GM21360 (cell line): Measurements from ENCODE around the gene A1BG.
"Not testable (repeated sequence)": the region's sequence is repeated elsewhere in the genome, so short reads cannot be mapped to it uniquely, and the experiment has no call there.

Experiments used
- ATAC-seq: cut with Tn5 transposase; IDR thresholded peaks from one replicate; pipeline ENCODE4 v1.9.1; 2021; ENCODE audit warnings: mild to moderate bottlenecking, moderate library complexity; ENCODE audit not compliant: unreplicated experiment

The A1BG gene

DNA sequence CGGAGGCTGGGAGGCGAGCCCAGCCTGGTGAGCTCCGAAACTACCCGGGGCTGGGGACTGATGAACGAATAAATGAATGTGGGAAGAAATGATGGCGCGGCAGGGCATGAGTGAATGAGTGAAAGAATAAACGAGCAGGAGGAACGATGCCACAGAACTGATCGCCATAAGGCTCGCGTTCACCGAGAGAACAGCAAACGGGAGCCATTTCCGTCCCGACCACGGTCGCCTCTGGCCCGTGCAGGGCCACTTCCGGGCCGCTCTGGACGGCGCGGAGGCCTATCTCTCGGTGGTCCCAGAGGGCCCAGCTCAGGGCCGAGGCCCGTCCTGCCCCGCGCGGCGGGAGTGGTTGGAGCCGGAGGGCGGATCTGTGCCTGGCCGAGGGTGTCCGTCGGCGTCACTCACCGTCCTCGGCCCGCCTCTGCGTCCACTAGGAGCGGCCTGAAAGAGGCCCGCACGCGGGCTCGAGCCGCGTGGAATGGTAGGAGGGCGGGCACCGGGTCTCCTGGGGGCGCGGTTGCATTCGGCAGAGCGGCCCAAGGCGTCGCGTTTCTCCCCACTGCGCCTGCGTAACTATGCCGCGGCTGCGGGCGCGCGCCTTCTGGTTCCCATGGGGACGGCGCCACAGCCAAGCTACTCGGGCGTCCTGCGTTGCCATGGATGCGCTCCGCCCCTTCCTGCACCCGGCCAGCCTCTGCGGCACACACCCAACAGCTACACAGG lies 9.1 kb upstream of the A1BG start, which contains the start of gene ZNF497:
ZNF497 (minus strand) TSS at position 480 of the 723 bp plus-strand sequence. CDS start 5,116 bp downstream, outside the sequence.
- peak; percentile 81 for ATAC-seq

DNA sequence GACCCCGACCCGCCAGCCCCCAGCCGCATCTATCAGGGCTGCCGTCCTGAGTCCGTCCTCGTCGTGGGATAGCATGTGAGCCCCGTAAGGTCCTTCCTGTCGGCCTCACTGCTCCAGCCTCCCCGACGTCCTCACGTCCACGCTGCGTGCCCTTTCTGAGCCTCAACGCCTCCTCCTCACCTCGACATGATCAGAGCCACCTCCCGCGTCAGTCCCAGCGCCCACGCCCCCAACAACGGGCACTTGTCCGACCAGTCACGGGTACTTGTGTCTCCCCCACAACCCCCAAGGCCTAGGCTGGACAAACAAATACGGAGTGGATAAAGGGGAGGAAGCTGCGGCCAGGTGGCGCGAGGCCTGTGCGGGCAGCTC lies 8.6 kb upstream of the A1BG start:
- peak; percentile 2 for ATAC-seq

DNA sequence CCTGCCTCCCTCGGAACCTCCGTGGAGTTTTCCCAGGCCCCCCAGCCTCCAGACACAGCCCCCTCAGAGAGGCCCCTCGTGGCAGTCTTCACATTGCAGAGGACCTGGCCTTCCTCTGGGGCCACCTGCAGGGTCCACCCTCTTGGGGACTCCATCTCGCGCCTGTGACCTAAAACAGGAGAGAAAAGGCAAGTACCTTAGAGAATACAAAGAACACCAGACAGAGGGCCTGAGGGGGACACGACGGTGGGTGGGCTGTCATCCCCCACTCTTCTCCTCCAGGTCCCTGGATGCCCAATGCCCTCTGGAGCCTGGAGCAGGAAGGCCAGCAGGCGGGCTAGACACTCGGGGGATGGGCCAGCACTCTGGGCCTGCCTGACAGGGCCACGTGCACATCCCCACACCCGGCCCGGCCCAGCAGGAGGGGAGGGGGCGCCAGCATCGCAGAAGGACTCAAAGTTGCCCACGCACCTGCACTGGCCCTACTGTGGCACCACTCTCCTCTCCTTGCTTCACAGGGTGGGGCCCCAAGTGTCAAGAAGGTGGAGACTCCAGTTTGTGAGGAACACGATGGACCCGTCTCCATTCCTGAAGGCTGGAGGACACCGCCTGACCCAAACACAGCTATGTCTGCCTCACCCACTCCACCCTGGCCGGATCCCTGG lies 4.3 kb upstream of the A1BG start:
- no peak for ATAC-seq

DNA sequence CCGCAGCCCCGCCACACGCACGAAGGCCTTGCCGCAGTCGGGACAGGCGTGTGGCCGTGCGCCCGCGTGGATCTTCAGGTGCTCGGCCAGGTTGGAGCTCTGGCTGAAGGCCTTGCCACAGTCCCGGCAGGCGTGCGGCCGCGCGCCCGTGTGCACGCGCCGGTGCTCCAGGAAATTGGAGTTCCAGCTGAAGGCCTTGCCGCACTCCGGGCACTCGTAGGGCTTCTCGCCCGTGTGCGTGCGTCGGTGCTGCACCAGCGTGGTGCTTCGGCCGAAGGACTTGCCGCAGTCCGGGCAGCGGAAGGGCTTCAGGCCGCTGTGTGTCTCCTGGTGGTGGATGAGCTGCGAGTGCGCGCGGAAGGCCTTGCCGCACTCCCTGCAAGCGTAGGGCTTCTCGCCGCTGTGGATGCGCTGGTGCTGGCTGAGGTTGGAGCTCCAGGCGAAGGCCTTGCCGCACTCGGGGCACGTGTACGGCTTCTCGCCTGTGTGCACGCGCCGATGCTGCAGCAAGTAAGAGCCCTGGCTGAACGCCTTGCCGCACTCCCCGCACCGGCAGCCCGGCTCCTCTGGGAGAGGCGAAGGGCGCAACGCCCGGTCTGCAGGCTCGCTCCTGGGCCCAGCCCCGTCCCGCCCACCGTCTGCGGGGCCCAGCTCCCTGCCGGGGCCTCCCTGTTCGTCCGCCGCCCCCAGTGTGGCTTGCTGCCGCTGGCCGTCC lies 3.6 kb upstream of the A1BG start:
- no peak for ATAC-seq

DNA sequence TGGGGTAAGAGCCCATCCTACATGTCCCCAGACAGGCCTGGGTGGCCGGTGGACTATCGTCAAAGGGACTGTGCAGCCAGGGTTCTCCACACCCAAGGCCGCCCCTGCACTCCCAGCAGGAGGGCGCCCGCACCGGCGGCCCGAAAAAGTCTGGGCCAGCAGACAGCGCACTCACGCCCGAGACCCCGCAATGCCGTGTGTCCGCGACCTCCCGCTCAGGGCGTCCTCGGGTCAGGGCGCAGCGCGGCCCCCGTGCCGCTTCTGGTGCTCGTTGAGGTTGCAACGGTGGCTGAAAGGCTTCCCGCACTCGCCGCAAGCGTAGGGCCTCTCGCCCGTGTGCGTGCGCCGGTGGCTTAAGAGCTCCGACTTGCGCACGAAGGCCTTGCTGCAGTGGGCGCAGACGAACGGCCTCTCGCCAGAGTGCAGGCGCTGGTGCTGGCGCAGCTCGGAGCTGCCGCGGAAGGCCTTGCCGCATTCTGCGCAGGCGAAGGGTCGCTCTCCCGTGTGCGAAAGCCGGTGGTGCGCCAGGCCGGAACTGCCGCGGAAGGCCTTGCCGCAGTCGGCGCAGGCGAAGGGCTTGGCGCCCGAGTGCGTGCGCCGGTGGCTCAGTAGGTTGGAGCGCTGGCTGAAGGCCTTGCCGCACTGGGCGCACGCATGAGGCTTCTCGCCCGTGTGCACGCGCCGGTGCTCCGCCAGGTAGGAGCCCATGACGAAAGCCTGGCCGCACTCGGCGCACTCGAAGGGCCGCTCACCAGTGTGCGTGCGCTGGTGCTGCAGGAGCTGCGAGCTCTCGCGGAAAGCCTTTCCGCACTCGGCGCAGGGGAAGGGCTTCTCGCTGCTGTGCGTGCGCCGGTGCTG lies 2.8 kb upstream of the A1BG start:
- ATAC-seq: no peak

DNA sequence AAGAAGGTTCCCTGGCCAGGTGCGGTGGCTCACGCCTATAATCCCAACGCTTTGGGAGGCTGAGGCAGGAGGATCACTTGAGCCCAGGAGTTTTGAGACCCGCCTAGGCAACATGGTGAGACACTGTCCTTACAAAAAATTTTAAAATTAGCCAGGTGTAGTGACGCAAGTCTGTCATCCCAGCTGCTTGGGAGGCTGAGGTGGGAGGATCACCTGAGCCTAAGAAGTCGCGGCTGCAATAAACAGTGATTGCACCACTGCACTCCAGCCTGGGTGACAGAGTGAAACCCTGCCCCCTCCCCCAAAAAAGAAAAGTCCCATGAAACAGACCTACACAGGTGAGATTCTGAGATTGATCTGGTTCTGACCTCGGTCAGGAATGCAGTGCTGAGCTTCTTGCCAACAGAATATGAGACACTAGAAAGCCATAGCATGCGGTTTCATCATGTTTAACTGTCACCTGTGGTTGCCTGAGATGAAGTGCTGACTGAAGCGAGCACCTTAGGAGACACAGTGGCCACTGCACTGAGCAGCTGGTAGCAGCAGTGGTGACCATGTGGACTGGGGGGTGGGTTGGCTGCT lies 2.0 kb upstream of the A1BG start:
- no peak for ATAC-seq

DNA sequence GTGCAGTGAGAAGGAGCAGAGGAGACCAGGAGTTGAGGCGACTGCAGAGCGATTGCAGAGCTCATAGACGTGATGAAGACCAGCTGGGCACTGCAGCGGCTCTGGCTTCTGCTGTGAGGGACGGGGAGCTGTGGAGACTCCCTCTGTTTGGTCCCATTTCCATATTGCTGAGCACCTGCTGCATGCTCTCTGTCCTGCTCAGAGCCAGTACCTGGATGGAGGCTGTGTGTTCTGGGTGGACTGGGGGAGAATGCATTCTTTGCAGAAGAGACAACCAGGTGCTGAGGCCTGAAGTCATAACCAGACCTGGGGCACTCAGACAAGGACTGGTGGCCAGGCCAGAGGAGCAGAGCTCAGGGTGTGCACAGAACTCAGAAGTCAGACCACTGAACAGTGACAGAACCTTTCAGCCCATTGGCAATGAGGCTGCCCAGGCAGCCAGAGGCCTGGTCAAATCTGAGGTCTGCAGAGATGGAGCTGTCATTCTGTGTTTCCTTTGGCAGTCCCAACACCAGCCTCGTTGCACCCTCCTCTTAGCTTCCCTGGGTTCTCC lies 1.3 kb upstream of the A1BG start:
- no peak for ATAC-seq

DNA sequence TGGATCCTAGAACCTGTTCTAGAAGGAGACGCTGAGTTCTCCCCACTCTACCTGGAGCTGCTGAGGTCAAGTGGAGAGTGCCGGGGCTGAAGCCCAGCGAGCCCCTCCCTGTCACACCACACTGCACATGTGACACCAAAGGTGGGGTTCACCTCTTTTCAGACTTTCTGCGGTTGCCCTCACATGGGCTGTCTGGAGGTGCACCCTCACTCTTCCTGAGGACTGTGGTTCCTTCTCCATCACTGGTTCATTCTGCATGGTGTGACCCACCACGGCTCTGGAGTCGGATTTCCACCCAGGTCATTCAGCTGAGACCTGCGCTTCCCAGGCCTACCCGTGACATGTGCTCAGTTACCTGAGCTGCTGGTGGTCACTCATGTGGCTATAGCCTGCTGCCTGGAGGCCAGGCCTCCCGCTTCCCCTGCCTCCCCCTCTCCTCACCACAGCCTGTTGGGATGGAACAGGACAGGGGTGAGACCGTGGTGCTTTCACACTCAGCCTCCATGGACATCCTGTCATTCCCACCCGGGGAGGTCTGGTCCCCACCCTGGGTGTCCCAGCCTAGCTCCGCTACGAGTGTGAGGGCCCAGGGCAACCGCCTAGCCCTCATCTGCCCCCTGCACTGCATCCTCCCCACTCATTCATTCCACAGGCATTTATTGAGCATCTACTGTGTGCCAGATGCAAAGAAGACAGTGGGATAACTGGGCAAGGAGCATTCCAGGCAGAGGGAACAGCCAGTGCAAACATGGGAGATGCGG lies 605 bp upstream of the A1BG start:
- ATAC-seq: no peak

DNA sequence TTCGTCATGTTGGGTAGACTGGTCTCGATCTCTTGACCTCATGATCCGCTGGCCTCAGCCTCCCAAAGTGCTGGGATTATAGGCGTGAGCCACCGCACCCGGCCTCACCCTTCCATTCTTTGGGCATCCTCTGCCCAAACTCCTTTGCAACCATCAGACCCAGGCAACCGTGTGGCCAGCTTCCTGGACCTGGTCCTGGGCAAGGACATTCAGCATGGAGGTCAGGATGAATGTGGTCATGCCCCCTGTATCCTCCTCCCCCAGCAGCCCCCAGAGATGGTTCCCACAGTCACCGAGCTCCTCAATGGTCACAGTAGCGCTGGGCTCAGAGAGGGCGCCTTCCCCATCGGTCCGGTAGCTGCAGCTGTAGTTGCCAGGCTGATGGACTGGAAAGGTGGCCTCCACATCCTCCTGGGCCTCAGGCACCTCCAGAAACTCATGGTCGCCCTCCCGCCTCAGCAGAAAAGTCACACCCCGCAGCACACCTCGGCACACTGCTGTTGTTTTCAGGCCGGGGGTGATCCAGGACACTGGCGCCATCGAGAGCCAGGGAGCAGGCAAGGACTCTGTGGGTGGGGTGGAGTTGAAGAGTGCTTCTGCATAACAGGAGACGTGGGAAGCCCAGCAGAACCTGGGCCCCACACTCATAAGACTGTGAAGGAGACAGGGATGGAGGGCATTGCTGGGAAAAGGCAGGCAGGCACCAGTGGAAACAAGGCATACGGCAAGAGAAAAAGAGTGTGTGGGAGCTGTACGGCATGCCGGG lies 1.1 kb downstream of the A1BG start:
- no peak for ATAC-seq

DNA sequence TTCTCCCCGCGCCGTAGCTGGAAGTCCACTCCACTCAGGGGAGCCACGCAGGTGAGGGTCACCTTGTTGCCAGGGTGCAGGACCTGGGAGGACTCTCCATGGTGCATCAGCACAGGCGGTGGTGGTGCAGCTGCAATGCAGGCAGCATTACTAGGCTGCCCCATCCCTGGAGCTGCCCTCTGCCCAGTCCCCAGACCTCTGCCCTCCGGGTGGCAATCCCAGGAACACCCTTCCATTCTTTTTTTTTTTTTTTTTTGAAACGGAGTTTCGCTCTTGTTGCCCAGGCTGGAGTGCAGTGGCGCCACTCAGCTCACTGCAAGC lies 1.8 kb downstream of the A1BG start:
- ATAC-seq: no peak

DNA sequence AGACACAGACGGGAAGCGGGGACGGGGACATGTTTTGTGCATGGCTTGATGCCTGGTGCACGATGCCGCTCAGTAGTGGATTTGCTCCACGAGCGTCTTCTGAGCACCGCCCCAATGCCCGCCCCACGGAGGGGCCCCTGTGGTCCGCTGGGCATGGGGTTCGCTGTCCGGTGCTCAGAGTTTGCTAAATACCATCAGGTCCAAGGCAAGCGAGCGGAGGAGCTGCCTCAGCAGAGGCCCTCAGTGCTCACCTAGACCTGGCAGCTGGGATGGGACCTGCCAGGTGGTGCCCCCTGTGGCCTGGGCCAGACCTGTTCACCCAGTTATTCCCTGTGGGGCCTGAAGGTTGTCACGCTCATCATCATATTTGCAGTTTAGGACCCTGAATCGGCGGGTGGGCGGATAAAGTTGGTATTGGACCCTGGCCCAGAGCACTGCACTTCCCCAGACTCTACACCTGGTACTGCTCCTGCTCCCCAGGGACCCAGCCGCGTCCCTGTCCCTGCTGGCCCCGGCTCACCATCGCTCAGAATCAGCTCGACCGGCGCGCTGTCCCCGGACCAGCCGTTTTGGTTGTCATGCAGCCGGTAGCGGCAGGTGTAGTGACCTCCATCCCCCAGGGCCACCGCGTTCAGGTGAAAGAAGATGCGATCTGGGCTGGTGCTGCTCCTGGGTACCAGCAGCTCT lies 2.3 kb downstream of the A1BG start:
- no peak for ATAC-seq

DNA sequence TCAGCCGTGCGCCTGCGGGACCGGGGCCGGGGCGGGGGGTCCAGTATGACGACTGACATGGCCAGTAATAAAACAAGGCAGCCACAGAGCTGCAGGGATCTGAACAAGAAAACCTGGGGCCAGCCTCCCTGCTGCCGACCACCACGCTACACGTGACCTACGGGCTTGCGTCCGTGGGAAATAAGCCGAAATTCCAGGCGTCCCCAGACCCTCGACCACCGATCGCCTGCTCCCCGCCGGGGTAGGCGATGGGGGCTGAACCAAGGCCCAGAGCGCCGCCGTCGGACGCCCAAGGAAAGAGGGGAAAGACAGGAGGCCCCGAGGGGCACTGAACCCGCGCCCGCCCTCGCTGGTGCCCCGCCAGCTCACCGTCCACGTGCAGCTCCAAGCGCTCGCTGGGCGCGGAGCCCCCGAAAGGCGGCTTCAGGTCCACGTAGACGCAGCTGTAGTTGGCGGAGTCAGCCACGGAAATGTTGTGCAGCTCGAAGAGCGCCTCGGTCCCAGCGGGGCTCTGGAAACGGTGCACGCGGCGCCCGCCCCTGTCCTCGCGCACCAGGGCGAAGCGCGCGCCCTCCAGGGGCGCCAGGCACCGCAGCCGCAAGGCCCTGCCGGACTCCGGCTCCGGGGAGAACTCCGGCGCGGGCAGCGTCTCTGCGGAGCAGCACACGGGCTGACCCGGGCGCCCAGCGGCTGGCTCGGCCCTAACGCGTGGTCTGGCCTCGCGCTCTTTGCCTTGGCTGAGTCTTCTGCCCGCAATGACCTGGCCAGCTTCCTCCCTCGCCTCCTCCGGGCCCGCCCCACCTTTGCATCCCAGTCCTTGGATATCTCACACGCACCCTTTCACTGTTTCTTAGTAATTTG lies 3.1 kb downstream of the A1BG start:
- ATAC-seq: no peak

DNA sequence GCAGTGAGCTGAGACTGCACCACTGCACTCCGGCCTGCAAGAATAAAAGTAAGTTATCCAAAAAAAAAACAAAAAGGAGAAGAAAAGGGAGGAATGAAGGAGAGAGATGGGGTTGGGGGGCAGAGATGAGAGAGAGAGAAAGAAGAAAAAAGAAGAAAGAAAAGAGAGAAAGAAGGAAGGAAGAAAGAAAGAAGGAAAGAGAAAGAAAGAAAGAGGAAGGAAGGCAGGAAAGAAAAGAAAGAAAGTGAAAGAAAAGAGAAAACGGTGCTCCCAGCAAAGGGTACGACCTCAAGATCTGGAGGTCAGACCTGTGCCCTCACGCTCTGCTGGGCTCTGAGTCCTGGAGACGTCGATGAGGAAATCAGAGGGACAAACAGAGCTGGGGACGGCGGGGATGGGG lies 3.7 kb downstream of the A1BG start:
- no peak for ATAC-seq

DNA sequence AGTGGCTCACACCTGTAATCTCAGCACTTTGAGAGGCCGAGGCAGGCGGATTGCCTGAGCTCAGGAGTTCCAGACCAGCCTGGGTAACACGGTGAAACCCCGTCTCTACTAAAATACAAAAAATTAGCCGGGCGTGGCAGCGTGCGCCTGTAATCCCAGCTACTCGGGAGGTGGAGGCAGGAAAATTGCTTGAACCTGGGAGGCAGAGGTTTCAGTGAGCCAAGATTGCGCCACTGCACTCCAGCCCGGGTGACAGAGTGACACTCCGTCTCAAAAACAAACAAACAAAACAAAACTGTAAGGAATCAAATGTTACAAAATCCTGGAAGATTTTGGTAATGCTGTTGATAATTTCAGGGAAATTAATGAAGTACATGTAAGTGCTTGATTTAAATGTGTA lies 5.2 kb downstream of the A1BG start:
- ATAC-seq: not testable (repeated sequence)

DNA sequence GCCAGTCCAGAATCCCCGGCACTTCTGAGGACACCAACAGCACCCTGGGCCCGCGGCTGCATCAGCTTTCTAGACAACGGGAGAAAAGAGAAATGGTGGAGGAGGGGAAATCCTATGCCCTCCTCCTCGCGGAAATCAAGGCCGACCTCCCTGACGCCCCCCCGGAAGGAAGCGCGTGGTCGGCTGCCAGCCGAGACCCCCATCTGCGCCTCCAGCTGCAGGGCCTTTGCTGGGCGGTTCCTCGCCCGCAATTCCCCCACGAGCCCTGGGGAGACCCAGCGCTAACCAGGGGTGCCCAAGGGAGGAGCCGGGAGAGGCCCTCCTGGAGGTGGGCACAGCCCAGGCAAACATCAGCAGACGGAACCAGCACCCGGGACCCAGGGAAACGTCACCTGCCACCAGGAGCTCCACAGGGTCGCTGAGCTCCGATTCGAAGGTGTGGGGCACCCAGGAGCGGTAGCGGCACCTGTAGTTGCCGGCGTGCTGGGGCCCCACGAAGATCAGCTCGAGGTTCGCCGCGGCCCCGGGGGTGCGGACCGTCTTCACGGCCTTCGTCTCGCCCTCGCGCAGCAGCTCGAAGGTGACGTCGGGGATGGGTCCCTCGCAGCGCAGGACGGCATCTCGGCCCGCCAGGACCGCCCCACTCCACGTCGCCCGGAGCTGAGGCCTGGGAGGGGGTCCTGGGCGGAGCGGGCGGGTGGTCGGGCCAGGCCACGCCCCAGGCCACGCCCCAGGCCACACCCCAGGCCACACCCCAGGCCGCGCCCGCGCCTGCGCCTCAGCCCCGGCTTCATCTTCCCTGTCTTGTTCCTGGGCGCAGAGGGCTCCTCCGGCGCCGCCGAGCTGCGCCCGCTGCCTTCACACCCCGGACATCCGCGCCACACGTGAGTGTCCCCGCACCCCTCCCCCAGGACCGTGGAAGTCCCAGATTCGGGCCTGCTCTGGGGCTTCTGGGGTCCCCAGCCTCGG lies 6.0 kb downstream of the A1BG start:
- ATAC-seq: peak; percentile 76

DNA sequence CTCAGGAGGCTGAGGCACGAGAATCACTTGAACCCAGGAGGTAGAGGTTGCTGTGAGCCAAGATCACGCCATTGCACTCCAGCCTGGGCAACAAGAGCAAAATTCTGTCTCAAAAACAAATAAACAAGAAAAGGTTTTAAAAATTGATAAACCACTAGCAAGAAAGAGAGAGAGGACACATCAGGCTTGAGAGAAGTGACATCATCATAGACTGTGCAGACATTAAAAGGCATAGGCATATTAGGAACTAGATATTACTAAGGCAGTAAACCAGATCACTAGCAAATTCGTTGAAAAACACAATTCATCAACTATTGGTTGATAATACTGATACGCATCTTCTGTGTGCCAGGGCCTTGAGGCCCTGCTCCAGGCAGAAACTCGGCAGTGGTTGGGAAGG lies 7.7 kb downstream of the A1BG start:
- ATAC-seq: no peak
